Glutamatergic neuron (in vitro differentiated cells): ENCODE data around the gene KRTAP10-7. TPM values are rescaled to one million over a fixed set of nuclear protein-coding genes. Genes with fewer than 3 reads are reported as not detected.
A peak's percentile ranks its signal among the peaks of the same experiment; 100 is the strongest.
"Not testable (repeated sequence)": the region's sequence is repeated elsewhere in the genome, so short reads cannot be mapped to it uniquely, and the experiment has no call there.

ENCODE experiments used
- DNase-seq: peaks from one replicate; pipeline ENCODE4 v3.0.0; 2022
- H3K27ac Mint-ChIP-seq: one replicate; pipeline ENCODE4 v1.8.0; 2020; ENCODE audit warnings: mild to moderate bottlenecking, mixed read lengths, inconsistent platforms; ENCODE audit not compliant: unreplicated experiment
- H3K27me3 Mint-ChIP-seq: one replicate; pipeline ENCODE4 v1.8.0; 2020; ENCODE audit warnings: mild to moderate bottlenecking, moderate library complexity, mixed read lengths, inconsistent platforms; ENCODE audit not compliant: unreplicated experiment
- H3K36me3 Mint-ChIP-seq: one replicate; pipeline ENCODE4 v1.8.0; 2020; ENCODE audit warnings: mild to moderate bottlenecking, mixed read lengths, inconsistent platforms; ENCODE audit not compliant: unreplicated experiment
- H3K4me1 Mint-ChIP-seq: one replicate; pipeline ENCODE4 v1.8.0; 2020; ENCODE audit warnings: mild to moderate bottlenecking, low read depth, mixed read lengths, inconsistent platforms; ENCODE audit not compliant: unreplicated experiment
- H3K4me3 Mint-ChIP-seq: one replicate; pipeline ENCODE4 v1.8.0; 2020; ENCODE audit warnings: mild to moderate bottlenecking, mixed read lengths, inconsistent platforms; ENCODE audit not compliant: unreplicated experiment
- H3K9me3 Mint-ChIP-seq: one replicate; pipeline ENCODE4 v1.8.0; 2020; ENCODE audit warnings: mild to moderate bottlenecking, moderate library complexity, mixed read lengths, inconsistent platforms; ENCODE audit not compliant: unreplicated experiment
- CTCF ChIP-seq: fragments of 200-600 bp; sonication (generic); IDR thresholded peaks from one replicate; pipeline ENCODE4 v1.5.0; 2021; ENCODE audit not compliant: partially characterized antibody, unreplicated experiment
- total RNA-seq: library from RNA; stranded (reverse); fragmentation: NEBNext Ultra II Directional; extraction: Animal tissue kit (Norgen Biotek cat#: 25700); gene quantifications from one replicate; pipeline ENCODE4 v1.2.1, GENCODE V29; 2021; ENCODE audit not compliant: unreplicated experiment

Gene KRTAP10-7
- total RNA-seq, 1 donor from 2014 or later = not detected

GRCh38 chr21:44599264-44600029 lies 950 bp upstream of the KRTAP10-7 start:
- Mint-ChIP-seq H3K4me1 (peaks cover 3% of the 10 kb centered on the region), H3K9me3 (peaks cover 9% of the 10 kb centered on the region), H3K4me3 (no peak overlapping the region), H3K27ac (peak overlapping the region; percentile 33), H3K36me3 (peaks cover 6% of the 10 kb centered on the region), H3K27me3 (peaks cover 2% of the 10 kb centered on the region)
- no peak for TF ChIP-seq CTCF
- DNase-seq = no peak

GRCh38 chr21:44601091-44601490 lies 694 bp downstream of the KRTAP10-7 start:
- not testable (repeated sequence) for H3K27ac Mint-ChIP-seq, H3K4me1 Mint-ChIP-seq, DNase-seq, H3K27me3 Mint-ChIP-seq, H3K36me3 Mint-ChIP-seq, H3K4me3 Mint-ChIP-seq, H3K9me3 Mint-ChIP-seq

GRCh38 chr21:44601596-44602462 lies 1.4 kb downstream of the KRTAP10-7 start:
- TF ChIP-seq CTCF = no peak
- peaks cover 3% of the 10 kb centered on the region for H3K4me1 Mint-ChIP-seq
- DNase-seq = no peak
- H3K9me3 Mint-ChIP-seq = peaks cover 9% of the 10 kb centered on the region
- peaks cover 2% of the 10 kb centered on the region for H3K27me3 Mint-ChIP-seq
- H3K27ac Mint-ChIP-seq = no peak overlapping the region
- peaks cover 6% of the 10 kb centered on the region for H3K36me3 Mint-ChIP-seq
- H3K4me3 Mint-ChIP-seq = no peak overlapping the region

- Mint-ChIP-seq H3K36me3 (peaks cover 10% of the 10 kb centered on the region), H3K4me3 (no peak overlapping the region), H3K27ac (no peak overlapping the region), H3K9me3 (peaks cover 6% of the 10 kb centered on the region), H3K4me1 (peaks cover 3% of the 10 kb centered on the region), H3K27me3 (peaks cover 2% of the 10 kb centered on the region)
- no peak for DNase-seq
- TF ChIP-seq CTCF = no peak
These were observed 2.1 kb downstream of the KRTAP10-7 start for GRCh38 chr21:44602463-44602850.

- H3K4me1 Mint-ChIP-seq = no peaks in the 10 kb centered on the region
- H3K27me3 Mint-ChIP-seq = peaks cover 2% of the 10 kb centered on the region
- peaks cover 6% of the 10 kb centered on the region for H3K9me3 Mint-ChIP-seq
- H3K27ac Mint-ChIP-seq = no peak overlapping the region
- no peak for DNase-seq
- H3K36me3 Mint-ChIP-seq = peaks cover 15% of the 10 kb centered on the region
- no peak for TF ChIP-seq CTCF
- H3K4me3 Mint-ChIP-seq = no peak overlapping the region
These were observed 2.9 kb downstream of the KRTAP10-7 start for GRCh38 chr21:44603109-44603875.
